Measurements from ENCODE around the gene TEX35. TPM values are rescaled to one million over a fixed set of nuclear protein-coding genes. Genes with fewer than 3 reads are reported as not detected.
"Not testable (repeated sequence)": the region's sequence is repeated elsewhere in the genome, so short reads cannot be mapped to it uniquely, and the experiment has no call there.

The TEX35 gene
- polyA plus RNA-seq, 1 donor (not counting 4 experiments of a cell fraction or from before 2014, with no cell fraction given), result 0.18 TPM

DNA sequence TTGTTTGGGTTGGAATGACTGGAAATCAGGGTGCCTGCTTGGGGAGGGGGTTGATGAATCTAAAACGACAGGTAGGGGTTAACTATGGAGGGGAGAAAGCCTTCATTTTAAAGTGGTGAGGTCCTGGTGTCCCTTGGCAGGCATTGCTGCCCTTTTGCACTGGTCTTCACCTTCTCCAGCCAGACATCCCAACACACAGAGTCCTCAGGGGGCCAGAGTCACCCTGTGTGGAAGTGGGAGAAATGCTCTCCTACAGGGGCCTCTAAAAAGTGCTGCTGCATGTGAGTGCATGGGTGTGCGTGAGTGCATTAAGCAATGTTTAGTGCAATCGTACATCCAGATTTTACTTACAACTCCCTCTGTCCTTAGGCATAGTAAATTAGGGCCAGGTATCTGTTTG is 39.0 kb downstream of the TEX35 start:
- Histone ChIP-seq H3K4me3 (ENCODE audit: control insufficient read depth in 2 of 3, extremely low read depth in 1 of 3, insufficient read depth in 2 of 3, low read depth in 1 of 3, low read length in 3 of 3) (no peak overlapping the region), H2AFZ (ENCODE audit: control insufficient read depth, low read length) (no peak overlapping the region), H3K4me1 (ENCODE audit: control insufficient read depth, extremely low read depth, insufficient read depth, low read length) (no peaks in the 10 kb centered on the region), H3K9ac (ENCODE audit: control insufficient read depth, extremely low read depth, insufficient read depth, low read length) (no peak overlapping the region), H3K9me3 (ENCODE audit: control insufficient read depth, low read depth, low read length) (no peaks in the 10 kb centered on the region), H3K4me2 (ENCODE audit: control insufficient read depth, extremely low read depth, insufficient read depth, low read depth, low read length) (no peak overlapping the region), H3K9me1 (ENCODE audit: control insufficient read depth, extremely low read depth, insufficient read depth, low read length) (no peaks in the 10 kb centered on the region), H3K27ac (ENCODE audit: control insufficient read depth, insufficient read depth, low read length) (no peak overlapping the region), H3K36me3 (ENCODE audit: control insufficient read depth in 2 of 2, extremely low read depth in 1 of 2, insufficient read depth in 2 of 2, low read length in 2 of 2) (no peaks in the 10 kb centered on the region), H3K27me3 (ENCODE audit: control insufficient read depth, extremely low read depth, insufficient read depth, low read length) (no peaks in the 10 kb centered on the region), H4K20me1 (ENCODE audit: control insufficient read depth, extremely low read depth, insufficient read depth, low read length) (no peaks in the 10 kb centered on the region), H3K79me2 (ENCODE audit: control insufficient read depth, insufficient read depth, low read length) (no peaks in the 10 kb centered on the region)
- no peak for FAIRE-seq
- dilution Hi-C loops (cut with MboI; ENCODE audit: extremely low pct_ligation_motif_present, low sequenced_read_pairs), result no loop called here
- TF ChIP-seq, protein P1, sequence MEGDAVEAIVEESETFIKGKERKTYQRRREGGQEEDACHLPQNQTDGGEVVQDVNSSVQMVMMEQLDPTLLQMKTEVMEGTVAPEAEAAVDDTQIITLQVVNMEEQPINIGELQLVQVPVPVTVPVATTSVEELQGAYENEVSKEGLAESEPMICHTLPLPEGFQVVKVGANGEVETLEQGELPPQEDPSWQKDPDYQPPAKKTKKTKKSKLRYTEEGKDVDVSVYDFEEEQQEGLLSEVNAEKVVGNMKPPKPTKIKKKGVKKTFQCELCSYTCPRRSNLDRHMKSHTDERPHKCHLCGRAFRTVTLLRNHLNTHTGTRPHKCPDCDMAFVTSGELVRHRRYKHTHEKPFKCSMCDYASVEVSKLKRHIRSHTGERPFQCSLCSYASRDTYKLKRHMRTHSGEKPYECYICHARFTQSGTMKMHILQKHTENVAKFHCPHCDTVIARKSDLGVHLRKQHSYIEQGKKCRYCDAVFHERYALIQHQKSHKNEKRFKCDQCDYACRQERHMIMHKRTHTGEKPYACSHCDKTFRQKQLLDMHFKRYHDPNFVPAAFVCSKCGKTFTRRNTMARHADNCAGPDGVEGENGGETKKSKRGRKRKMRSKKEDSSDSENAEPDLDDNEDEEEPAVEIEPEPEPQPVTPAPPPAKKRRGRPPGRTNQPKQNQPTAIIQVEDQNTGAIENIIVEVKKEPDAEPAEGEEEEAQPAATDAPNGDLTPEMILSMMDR (optimal IDR thresholded peaks at IDR 0.05 in 1 of 3, IDR thresholded peaks at IDR 0.05 in 1 of 3, conservative IDR thresholded peaks at IDR 0.05 in 1 of 3; ENCODE audit: extremely low read depth in 1 of 3, insufficient read depth in 2 of 3, low read length in 3 of 3), result no peak
- TF ChIP-seq EZH2 (IDR thresholded peaks at IDR 0.05; ENCODE audit: low read length), result no peak
- DNase-seq (ENCODE audit: low read depth, low spot score), result no peak

DNA sequence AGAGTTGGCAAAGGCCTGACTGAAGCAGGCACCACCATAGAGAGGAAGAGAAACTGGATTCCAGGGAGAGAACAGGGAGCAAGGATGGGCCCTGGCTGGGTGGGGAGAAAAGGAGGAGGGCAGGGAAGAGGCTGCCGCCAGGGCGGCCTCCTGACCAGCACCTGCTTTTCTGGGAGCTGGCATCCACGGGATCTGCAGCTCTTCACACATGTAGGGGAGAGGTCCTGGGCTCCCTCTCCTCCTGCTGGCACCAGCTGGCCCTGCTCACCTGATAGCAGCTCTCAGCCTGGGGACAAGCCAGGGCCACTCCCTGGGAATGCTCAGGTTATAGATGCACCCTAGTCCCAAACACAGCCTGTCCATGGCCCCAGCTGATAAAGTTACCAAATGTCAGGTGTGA is 39.9 kb downstream of the TEX35 start:
- H3K27me3 ChIP-seq (ENCODE audit: control insufficient read depth, extremely low read depth, insufficient read depth, low read length), result no peaks in the 10 kb centered on the region
- dilution Hi-C loops (cut with MboI; ENCODE audit: extremely low pct_ligation_motif_present, low sequenced_read_pairs), result no loop called here
- no peaks in the 10 kb centered on the region for H3K36me3 ChIP-seq (ENCODE audit: control insufficient read depth in 2 of 2, extremely low read depth in 1 of 2, insufficient read depth in 2 of 2, low read length in 2 of 2)
- no peaks in the 10 kb centered on the region for H3K9me3 ChIP-seq (ENCODE audit: control insufficient read depth, low read depth, low read length)
- no peak overlapping the region for H3K4me3 ChIP-seq (ENCODE audit: control insufficient read depth in 2 of 3, extremely low read depth in 1 of 3, insufficient read depth in 2 of 3, low read depth in 1 of 3, low read length in 3 of 3)
- no peak overlapping the region for H2AFZ ChIP-seq (ENCODE audit: control insufficient read depth, low read length)
- no peak for DNase-seq (ENCODE audit: low read depth, low spot score)
- no peak for TF ChIP-seq EZH2 (IDR thresholded peaks at IDR 0.05; ENCODE audit: low read length)
- TF ChIP-seq, protein P1 (optimal IDR thresholded peaks at IDR 0.05 in 1 of 3, IDR thresholded peaks at IDR 0.05 in 1 of 3, conservative IDR thresholded peaks at IDR 0.05 in 1 of 3; ENCODE audit: extremely low read depth in 1 of 3, insufficient read depth in 2 of 3, low read length in 3 of 3), result no peak
- no peaks in the 10 kb centered on the region for H3K4me1 ChIP-seq (ENCODE audit: control insufficient read depth, extremely low read depth, insufficient read depth, low read length)
- H3K4me2 ChIP-seq (ENCODE audit: control insufficient read depth, extremely low read depth, insufficient read depth, low read depth, low read length), result no peak overlapping the region
- no peak overlapping the region for H3K27ac ChIP-seq (ENCODE audit: control insufficient read depth, insufficient read depth, low read length)
- FAIRE-seq, result no peak
- no peaks in the 10 kb centered on the region for H3K79me2 ChIP-seq (ENCODE audit: control insufficient read depth, insufficient read depth, low read length)
- no peaks in the 10 kb centered on the region for H3K9me1 ChIP-seq (ENCODE audit: control insufficient read depth, extremely low read depth, insufficient read depth, low read length)
- no peaks in the 10 kb centered on the region for H4K20me1 ChIP-seq (ENCODE audit: control insufficient read depth, extremely low read depth, insufficient read depth, low read length)
- no peak overlapping the region for H3K9ac ChIP-seq (ENCODE audit: control insufficient read depth, extremely low read depth, insufficient read depth, low read length)

DNA sequence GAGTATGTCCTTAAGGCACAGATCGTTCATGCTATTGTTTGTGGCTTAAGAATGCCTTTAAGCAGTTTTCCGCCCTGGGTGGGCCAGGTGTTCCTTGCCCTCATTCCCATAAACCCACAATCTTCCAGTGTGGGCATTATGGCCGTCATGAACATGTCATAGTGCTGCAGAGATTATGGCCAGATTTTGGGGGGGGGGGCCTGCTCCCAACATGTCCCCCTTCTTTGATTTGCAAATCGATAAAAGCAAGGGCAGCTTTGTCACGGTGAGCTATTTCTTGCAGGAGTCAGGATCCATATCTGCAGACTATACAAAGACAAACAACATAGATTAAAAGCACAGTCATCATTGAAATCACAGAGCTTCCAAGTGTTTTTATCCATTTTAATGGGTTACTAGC is 41.4 kb downstream of the TEX35 start:
- H3K4me3 ChIP-seq (ENCODE audit: control insufficient read depth in 2 of 3, extremely low read depth in 1 of 3, insufficient read depth in 2 of 3, low read depth in 1 of 3, low read length in 3 of 3); H3K9me1 ChIP-seq (ENCODE audit: control insufficient read depth, extremely low read depth, insufficient read depth, low read length); H3K4me2 ChIP-seq (ENCODE audit: control insufficient read depth, extremely low read depth, insufficient read depth, low read depth, low read length); H3K27me3 ChIP-seq (ENCODE audit: control insufficient read depth, extremely low read depth, insufficient read depth, low read length); H3K36me3 ChIP-seq (ENCODE audit: control insufficient read depth in 2 of 2, extremely low read depth in 1 of 2, insufficient read depth in 2 of 2, low read length in 2 of 2); H2AFZ ChIP-seq (ENCODE audit: control insufficient read depth, low read length); H3K9me3 ChIP-seq (ENCODE audit: control insufficient read depth, low read depth, low read length); H3K79me2 ChIP-seq (ENCODE audit: control insufficient read depth, insufficient read depth, low read length); H3K4me1 ChIP-seq (ENCODE audit: control insufficient read depth, extremely low read depth, insufficient read depth, low read length); H3K9ac ChIP-seq (ENCODE audit: control insufficient read depth, extremely low read depth, insufficient read depth, low read length); H4K20me1 ChIP-seq (ENCODE audit: control insufficient read depth, extremely low read depth, insufficient read depth, low read length); FAIRE-seq; DNase-seq (ENCODE audit: low read depth, low spot score); H3K27ac ChIP-seq (ENCODE audit: control insufficient read depth, insufficient read depth, low read length); dilution Hi-C loops (cut with MboI; ENCODE audit: extremely low pct_ligation_motif_present, low sequenced_read_pairs): not testable (repeated sequence)

DNA sequence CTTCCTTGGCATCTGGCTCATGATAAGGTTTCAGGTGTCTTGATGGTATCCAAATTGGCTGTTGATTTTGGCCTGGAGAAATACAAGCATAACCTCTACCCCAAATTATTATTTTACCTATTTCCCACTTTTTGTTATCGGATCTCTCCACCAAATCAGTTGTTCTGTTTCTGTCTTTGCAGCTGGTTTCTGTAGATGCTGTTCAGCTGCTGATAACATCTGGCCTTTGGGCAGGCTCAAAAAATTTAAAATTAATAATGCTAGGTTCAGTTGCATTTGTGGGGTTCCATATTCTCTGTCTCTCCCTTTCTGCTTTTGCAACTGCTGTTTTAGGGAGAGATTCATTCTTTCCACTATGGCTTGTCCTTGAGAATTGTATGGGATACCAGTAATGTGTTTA is 42.7 kb downstream of the TEX35 start:
- H3K27ac ChIP-seq (ENCODE audit: control insufficient read depth, insufficient read depth, low read length); H3K9me1 ChIP-seq (ENCODE audit: control insufficient read depth, extremely low read depth, insufficient read depth, low read length); H3K79me2 ChIP-seq (ENCODE audit: control insufficient read depth, insufficient read depth, low read length); H3K36me3 ChIP-seq (ENCODE audit: control insufficient read depth in 2 of 2, extremely low read depth in 1 of 2, insufficient read depth in 2 of 2, low read length in 2 of 2); H3K4me3 ChIP-seq (ENCODE audit: control insufficient read depth in 2 of 3, extremely low read depth in 1 of 3, insufficient read depth in 2 of 3, low read depth in 1 of 3, low read length in 3 of 3); H3K9ac ChIP-seq (ENCODE audit: control insufficient read depth, extremely low read depth, insufficient read depth, low read length); H3K4me1 ChIP-seq (ENCODE audit: control insufficient read depth, extremely low read depth, insufficient read depth, low read length); FAIRE-seq; H3K9me3 ChIP-seq (ENCODE audit: control insufficient read depth, low read depth, low read length); H2AFZ ChIP-seq (ENCODE audit: control insufficient read depth, low read length); H3K4me2 ChIP-seq (ENCODE audit: control insufficient read depth, extremely low read depth, insufficient read depth, low read depth, low read length); H3K27me3 ChIP-seq (ENCODE audit: control insufficient read depth, extremely low read depth, insufficient read depth, low read length); DNase-seq (ENCODE audit: low read depth, low spot score); H4K20me1 ChIP-seq (ENCODE audit: control insufficient read depth, extremely low read depth, insufficient read depth, low read length); dilution Hi-C loops (cut with MboI; ENCODE audit: extremely low pct_ligation_motif_present, low sequenced_read_pairs): not testable (repeated sequence)
